ENCODE data around the gene LAPTM5. TPM values are rescaled to one million over a fixed set of nuclear protein-coding genes. Genes with fewer than 3 reads are reported as not detected.

The LAPTM5 gene
- total RNA-seq, 2 donors from 2014 or later: 563 to 601 TPM

DNA sequence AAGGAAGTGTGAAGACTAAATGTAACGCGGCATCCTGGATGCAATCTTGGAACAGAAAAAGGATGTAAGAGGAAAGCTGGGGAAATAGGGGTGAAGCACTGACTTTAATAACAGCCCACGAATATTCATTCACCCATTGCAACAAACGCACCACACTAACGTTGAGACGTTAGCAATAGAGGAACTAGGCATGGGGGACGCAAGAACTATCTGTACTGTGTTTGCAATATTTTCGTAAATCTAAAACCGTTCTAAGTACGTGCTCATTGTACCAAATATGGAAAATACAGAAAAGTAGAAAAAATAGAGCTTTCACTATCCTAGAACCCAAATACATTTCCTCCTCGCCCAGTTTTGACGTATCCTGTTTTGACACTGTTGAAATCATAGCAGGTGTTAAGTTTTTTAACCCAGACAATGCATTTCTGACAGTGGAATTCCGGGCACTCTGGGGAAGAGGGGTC is 3.9 kb downstream of the LAPTM5 start:
- Mint-ChIP-seq H3K27me3 (no peaks in the 10 kb centered on the region), H3K36me3 (ENCODE audit: low read depth) (peaks cover 13% of the 10 kb centered on the region), H3K27ac (peak overlapping the region; percentile 100), H3K4me3 (peak overlapping the region; percentile 100), H3K4me1 (peaks cover 78% of the 10 kb centered on the region)
- DNase-seq (no peak), ATAC-seq (no peak)
- no peaks in the 10 kb centered on the region for H3K9me3 ChIP-seq (ENCODE audit: control insufficient read depth, low read length, poor library complexity, severe bottlenecking)

DNA sequence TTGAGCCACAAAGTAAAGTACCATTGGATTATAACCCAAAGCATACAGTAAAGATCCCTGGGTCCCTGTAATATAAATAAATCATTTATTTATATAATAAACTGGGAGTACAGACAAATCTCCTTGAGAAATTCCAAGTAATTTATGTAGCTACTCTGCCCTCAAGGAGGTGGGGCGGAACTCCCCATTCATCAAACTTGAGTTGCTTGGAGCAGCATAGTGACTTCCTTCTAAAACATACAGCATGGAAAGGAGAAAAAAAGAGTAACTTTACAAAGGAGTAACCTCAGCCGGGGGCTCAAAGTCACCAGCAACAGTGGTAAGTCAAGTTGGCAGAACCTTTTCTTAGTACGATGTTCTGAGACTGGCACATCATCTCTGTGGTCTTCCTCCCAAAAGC is 4.5 kb downstream of the LAPTM5 start:
- peaks cover 78% of the 10 kb centered on the region for H3K4me1 Mint-ChIP-seq
- ATAC-seq: no peak
- peaks cover 13% of the 10 kb centered on the region for H3K36me3 Mint-ChIP-seq (ENCODE audit: low read depth)
- no peaks in the 10 kb centered on the region for H3K27me3 Mint-ChIP-seq
- H3K4me3 Mint-ChIP-seq: peak overlapping the region; percentile 100
- H3K9me3 ChIP-seq (ENCODE audit: control insufficient read depth, low read length, poor library complexity, severe bottlenecking): no peaks in the 10 kb centered on the region
- no peak for DNase-seq
- peak overlapping the region; percentile 100 for H3K27ac Mint-ChIP-seq

DNA sequence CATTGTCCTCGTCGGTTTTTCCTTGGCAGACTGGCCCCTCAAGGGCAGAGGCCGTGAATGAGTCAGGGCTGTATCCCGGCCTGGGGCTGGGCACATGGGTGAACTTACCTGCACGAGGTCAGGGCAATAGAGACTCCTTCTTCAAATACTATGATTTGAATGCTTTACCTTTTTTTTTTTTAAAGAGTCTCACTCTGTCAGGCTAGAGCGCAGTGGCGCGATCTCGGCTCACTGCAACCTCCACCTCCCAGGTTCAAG is 5.0 kb downstream of the LAPTM5 start:
- Mint-ChIP-seq H3K4me1 (peaks cover 80% of the 10 kb centered on the region), H3K4me3 (peak overlapping the region; percentile 100), H3K36me3 (ENCODE audit: low read depth) (peaks cover 15% of the 10 kb centered on the region), H3K27ac (peak overlapping the region; percentile 100), H3K27me3 (no peaks in the 10 kb centered on the region)
- DNase-seq (no peak), ATAC-seq (no peak)
- H3K9me3 ChIP-seq (ENCODE audit: control insufficient read depth, low read length, poor library complexity, severe bottlenecking): no peaks in the 10 kb centered on the region

DNA sequence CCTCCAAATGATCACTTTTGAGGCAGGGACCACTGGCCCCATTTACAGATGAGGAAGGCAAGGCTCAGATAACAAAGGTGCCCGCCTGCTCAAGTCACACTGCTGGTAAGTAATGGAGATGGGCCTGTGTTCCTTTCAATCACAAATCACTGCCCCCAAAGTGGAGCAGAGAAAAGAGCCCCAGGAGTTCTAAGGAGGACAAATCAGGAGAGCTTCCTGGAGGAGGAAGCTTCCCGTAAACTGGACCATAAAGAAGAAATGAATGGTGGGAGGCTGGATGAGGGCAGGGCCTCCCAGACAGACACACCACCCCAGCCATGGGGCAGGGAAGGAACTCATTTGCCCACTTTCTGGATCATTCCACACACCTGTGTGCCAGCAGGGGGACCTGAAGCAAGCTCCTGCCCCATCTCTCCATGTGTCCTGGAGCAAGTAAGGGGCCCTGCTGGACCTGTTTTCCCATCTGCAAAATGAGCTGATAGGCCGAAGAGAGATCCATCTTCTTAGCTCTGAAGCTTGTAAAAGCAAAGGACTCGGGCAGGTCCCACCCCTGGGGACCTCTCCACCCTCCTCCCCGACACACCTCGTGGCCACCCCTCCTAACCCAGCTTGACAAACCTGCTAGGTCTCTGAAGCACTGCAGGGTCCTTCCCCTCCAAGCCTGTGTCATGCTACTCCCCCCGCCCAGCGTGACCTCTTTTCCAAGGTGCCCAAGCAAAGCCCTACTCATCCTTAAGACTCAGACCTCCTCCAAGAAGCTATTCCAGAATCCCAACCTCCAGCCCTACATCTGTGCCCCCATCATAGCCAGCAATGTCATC is 5.5 kb downstream of the LAPTM5 start:
- DNase-seq (no peak), ATAC-seq (no peak)
- Mint-ChIP-seq H3K4me3 (peak overlapping the region; percentile 100), H3K27ac (peak overlapping the region; percentile 100), H3K36me3 (ENCODE audit: low read depth) (peaks cover 15% of the 10 kb centered on the region), H3K4me1 (peaks cover 80% of the 10 kb centered on the region), H3K27me3 (no peaks in the 10 kb centered on the region)
- no peaks in the 10 kb centered on the region for H3K9me3 ChIP-seq (ENCODE audit: control insufficient read depth, low read length, poor library complexity, severe bottlenecking)

DNA sequence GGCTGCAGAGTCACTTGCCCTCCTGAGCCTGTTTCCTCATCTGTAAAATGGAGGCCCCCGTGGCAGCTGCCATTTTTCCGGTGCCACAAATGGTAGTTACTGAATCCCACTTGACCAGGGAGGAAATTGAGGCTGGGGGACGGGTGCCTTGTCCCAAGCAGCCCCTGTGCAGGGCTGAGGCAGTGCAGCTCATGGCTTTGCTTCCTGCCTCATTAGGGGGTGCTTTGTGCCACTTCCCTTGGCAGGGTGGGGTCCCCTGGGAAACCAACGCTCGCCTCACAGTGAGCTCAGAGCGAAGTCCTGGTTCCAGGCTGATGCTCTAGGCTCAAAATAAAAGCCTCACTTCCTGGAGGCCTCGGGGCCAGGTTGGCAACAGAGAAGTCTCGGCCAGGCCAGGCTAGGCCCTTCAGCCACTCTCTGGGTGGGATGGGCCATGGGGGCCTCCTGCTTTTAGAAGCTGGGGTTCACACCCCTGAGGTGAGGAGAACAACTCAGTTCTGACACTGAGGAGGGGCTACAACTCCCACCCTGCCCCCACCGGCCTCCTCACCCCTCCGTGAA is 6.8 kb downstream of the LAPTM5 start:
- ATAC-seq: no peak
- peak overlapping the region; percentile 100 for H3K27ac Mint-ChIP-seq
- peak overlapping the region; percentile 100 for H3K4me3 Mint-ChIP-seq
- peaks cover 16% of the 10 kb centered on the region for H3K36me3 Mint-ChIP-seq (ENCODE audit: low read depth)
- H3K27me3 Mint-ChIP-seq: no peaks in the 10 kb centered on the region
- H3K9me3 ChIP-seq (ENCODE audit: control insufficient read depth, low read length, poor library complexity, severe bottlenecking): no peaks in the 10 kb centered on the region
- DNase-seq: no peak
- peaks cover 90% of the 10 kb centered on the region for H3K4me1 Mint-ChIP-seq

DNA sequence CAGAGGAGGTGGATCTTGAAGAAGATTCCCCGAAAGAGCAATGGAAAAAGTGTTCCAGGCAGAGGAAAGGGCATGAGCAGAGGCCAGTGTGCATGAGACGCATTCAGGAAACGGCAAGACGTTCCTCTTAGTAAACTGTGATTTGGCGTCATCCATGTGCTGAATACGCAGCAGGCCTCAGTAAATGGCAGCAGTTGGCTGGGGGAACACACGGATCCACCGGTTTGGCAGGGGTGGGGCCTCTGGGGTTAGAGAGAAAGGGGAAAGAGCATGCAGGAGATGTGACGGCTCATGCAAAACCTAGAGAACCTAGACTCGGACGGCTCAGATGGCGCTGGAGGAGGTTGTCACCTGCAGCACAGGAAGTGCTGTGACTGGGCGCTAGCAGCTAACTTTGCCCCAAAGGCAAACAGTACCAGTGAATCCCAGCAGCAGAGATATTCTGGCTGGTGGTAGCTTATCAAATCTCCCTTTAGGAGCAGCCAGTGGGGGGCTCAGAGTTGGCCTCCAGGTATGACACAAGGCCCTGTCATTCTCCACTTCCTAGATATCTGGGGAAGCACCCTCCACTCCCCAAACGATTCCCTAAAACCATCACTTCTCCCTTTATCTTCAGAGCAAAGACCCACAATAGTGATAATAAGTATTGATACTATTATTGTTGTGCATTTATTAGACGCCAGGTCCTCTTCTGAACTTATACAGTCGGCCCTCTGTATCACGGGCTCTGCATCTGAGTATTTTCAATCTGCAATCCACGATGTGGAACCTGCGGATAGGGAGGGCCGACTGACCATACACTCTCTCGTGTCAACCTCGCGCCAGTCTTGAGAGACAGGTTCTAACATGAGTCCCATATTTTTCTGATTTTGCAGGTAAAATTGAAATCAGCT is 7.6 kb downstream of the LAPTM5 start:
- H3K27ac Mint-ChIP-seq: peak overlapping the region; percentile 100
- no peaks in the 10 kb centered on the region for H3K9me3 ChIP-seq (ENCODE audit: control insufficient read depth, low read length, poor library complexity, severe bottlenecking)
- no peaks in the 10 kb centered on the region for H3K27me3 Mint-ChIP-seq
- ATAC-seq (peak; percentile 80), DNase-seq (peak; percentile 38 to 68 (median 63))
- peaks cover 89% of the 10 kb centered on the region for H3K4me1 Mint-ChIP-seq
- H3K36me3 Mint-ChIP-seq (ENCODE audit: low read depth): peaks cover 9% of the 10 kb centered on the region
- peak overlapping the region; percentile 100 for H3K4me3 Mint-ChIP-seq

DNA sequence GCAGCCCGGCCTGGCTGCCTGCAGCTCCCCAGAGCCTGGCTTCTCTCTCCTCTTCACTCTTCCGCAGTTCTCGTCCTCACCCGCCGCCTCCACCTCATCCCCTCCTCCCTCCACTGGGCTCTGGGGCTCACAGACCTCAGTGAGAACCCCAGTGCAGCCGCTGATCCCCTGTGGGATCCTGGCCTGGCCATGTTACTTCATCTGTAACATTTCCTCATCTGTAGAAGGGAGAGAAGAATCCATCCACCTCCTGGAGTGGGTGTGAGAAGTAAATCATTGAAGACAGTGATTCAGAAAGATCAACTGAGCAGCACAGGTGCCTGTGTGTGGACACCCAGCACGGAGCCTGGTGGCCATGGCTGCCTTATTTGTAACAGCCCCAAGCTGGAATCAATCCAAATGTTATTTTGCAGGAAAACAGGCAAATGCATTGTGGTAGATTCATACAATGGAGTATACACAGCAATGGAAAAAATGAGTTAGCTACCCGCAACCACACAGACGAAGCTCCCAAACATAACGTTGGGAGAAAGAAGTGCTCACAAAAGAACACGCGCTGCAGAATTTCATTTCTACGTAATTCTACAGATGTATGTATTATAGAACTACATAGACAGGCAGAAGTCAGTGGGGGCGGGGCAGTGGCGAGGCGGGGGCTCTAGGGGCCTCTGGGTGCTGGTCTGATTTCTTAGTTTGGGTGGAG is 8.7 kb downstream of the LAPTM5 start:
- Mint-ChIP-seq H3K27me3 (no peaks in the 10 kb centered on the region), H3K27ac (peak overlapping the region; percentile 100), H3K4me3 (peak overlapping the region; percentile 100), H3K4me1 (peaks cover 92% of the 10 kb centered on the region), H3K36me3 (ENCODE audit: low read depth) (peaks cover 9% of the 10 kb centered on the region)
- no peaks in the 10 kb centered on the region for H3K9me3 ChIP-seq (ENCODE audit: control insufficient read depth, low read length, poor library complexity, severe bottlenecking)
- DNase-seq (no peak), ATAC-seq (no peak)

DNA sequence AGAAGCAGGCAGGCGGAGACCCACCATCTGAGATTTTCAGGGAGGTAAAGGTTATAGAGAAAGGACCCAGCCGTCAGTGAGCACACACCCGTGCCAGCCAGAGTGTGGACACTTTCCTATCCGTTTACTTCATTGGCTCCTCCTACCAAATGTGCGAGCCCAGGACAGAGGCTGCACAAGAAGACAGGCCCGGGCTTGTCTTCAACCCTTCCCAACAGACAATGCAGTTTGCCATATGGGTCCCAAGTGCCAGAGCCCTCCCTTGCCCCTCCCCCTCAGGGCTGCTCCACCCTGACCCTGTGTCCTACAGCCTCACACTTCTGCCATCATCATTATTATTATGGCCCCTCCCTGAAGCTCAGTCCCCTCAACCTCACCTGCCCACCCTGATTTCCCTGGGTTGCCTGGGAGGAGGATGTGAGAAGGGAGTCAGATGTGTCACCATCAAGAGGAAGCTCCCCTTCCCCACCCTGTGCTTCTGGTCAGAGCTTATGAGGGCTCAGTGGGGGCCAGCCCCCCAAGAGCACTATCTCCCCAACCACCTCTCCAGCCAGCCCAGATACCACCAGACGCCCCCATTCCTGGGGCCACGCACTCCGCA is 9.4 kb downstream of the LAPTM5 start:
- ATAC-seq: no peak
- peaks cover 92% of the 10 kb centered on the region for H3K4me1 Mint-ChIP-seq
- DNase-seq: no peak
- H3K36me3 Mint-ChIP-seq (ENCODE audit: low read depth): peaks cover 9% of the 10 kb centered on the region
- H3K9me3 ChIP-seq (ENCODE audit: control insufficient read depth, low read length, poor library complexity, severe bottlenecking): no peaks in the 10 kb centered on the region
- peak overlapping the region; percentile 100 for H3K4me3 Mint-ChIP-seq
- H3K27me3 Mint-ChIP-seq: no peaks in the 10 kb centered on the region
- peak overlapping the region; percentile 100 for H3K27ac Mint-ChIP-seq

DNA sequence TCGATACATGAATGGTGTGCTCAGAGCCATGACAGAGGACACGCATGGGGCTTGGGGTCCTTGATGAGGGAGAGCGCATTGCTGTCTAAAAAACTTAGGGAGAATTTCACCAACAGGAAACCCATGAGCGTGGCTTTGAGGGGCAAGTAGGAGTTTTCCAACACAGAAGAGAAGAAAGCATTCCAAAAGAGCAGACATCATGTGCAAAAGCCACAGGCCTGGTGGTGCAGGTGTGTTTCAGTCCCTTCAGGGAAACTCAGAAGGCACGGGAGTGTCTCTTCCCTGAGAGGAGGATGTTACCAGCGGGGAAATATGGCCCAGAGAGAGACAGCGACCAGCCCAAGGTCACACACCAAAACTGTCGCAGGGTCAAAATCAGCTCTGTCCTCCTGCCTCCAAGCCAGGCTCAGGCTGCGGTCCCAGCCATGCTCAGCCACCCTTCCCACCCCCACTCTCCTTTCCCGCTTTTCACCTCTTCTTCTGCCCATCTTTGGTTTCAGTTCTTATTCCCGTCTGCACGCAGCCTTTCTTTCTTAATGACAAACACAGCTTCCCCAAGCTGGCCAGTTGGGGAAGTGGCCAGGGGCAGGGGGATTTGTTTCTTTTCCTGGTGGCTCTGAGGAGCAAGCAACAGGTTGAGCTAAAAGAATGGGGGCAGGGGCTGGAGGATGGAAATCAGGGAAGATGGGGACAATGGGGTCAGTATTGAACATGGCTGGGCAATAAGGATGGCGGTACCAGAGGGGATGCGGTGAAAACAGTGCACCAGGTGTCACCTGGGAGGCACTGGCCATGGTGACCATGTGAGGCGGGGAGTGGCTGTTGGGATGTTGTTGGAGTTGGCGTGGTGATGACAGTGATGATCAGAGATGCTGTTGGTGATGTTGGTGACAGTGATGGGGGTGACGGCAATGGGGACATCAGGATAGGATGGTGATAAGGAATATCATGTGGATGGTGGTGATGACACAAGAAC is 10.3 kb downstream of the LAPTM5 start:
- Mint-ChIP-seq H3K4me3 (peak overlapping the region; percentile 100), H3K27ac (peak overlapping the region; percentile 100), H3K36me3 (ENCODE audit: low read depth) (peaks cover 7% of the 10 kb centered on the region), H3K4me1 (peaks cover 88% of the 10 kb centered on the region), H3K27me3 (no peaks in the 10 kb centered on the region)
- H3K9me3 ChIP-seq (ENCODE audit: control insufficient read depth, low read length, poor library complexity, severe bottlenecking): no peaks in the 10 kb centered on the region
- no peak for ATAC-seq
- DNase-seq: no peak

DNA sequence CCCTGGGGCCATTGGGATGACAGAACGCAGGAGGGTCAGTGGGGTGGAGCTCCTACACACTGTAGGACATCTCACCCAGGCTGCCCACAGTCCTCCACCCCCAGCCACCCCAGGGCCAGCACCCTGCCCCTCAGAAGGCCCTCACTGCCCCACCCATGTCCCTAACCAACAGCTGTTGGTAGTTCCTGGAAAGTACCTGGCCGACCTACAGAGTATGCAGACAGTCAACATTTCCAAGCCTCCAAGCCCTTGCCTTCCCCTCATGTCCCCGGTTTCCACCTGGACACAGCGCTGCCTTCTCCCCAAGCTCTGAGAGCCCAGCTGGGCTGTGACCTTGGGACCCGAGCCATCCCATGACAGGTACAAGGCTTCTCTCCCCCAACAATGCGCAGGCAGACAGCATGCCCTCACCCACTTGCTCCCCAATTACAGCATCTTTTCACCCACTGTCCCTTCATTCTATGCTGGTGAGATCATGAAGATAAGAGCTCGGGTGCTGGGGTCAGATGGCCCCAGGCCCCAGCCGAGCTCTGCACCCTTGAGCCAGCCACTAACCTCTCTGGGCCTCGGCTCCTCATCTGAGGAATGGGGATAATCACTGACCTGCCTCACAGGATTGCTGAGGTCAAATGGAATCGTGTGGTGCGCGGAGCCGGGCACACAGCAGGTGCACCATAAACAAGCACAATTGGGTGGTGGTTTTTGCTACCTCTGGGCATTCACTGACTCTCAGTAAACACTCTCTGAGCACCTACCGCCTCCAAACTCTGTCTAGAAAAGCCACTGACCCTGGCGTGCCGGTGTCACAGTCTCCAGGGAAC is 11.2 kb downstream of the LAPTM5 start:
- no peak for DNase-seq
- Mint-ChIP-seq H3K27me3 (no peaks in the 10 kb centered on the region), H3K27ac (peak overlapping the region; percentile 100), H3K36me3 (ENCODE audit: low read depth) (peaks cover 11% of the 10 kb centered on the region), H3K4me1 (peaks cover 88% of the 10 kb centered on the region), H3K4me3 (peak overlapping the region; percentile 100)
- no peak for ATAC-seq
- no peaks in the 10 kb centered on the region for H3K9me3 ChIP-seq (ENCODE audit: control insufficient read depth, low read length, poor library complexity, severe bottlenecking)

DNA sequence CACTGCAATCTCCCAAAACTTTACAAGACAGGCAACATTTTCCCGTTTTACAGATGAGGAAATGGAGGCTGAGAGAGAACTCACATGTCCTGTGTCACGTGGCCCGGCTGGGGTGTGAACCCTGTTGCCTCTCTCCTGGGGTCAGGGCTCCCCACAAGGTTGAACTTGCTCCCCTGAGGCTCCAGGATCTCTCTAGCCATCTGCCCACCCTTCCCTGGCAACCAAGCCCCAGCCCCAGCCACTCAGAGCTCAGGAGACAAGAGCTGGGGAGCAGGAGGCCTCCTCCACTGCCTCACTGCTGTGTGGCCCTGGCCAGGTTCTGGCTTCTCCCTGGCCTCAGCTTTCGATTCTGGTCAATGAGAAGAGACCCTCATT is 11.8 kb downstream of the LAPTM5 start:
- H3K4me1 Mint-ChIP-seq: peaks cover 91% of the 10 kb centered on the region
- peak overlapping the region; percentile 100 for H3K27ac Mint-ChIP-seq
- H3K9me3 ChIP-seq (ENCODE audit: control insufficient read depth, low read length, poor library complexity, severe bottlenecking): no peaks in the 10 kb centered on the region
- no peaks in the 10 kb centered on the region for H3K27me3 Mint-ChIP-seq
- no peak for DNase-seq
- ATAC-seq: no peak
- peak overlapping the region; percentile 100 for H3K4me3 Mint-ChIP-seq
- H3K36me3 Mint-ChIP-seq (ENCODE audit: low read depth): peaks cover 17% of the 10 kb centered on the region

All from T-helper 17 cell (primary cell).